Activated T-cell treated with anti-CD3 and anti-CD28 coated beads, Interleukin-2, amount 50 U/mL, for 1 hour (primary cell): ENCODE measurements around the gene INTS3.

Experiments used
- DNase-seq: peaks from one replicate; pipeline ENCODE4 v3.0.0-alpha.2; 2020

The INTS3 gene

DNA sequence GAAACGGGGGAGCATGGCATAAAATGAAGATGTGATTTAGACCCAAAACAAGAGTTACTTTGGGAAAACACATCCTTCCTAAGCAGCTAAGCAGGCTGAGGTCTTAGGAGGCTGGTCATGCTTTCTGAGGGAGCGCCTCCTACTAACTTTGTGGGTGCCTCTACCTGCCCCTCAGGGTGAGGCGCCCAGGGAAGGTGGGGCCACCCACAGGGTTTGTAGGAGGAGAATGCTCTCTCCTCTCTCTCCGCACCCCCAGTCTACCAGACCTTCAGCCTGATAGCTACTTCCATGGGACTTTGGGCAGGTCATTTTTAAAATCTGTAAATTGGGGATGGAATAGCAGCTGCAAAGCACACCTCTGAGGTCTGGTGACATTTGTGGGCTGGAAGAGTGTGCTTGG lies 71.2 kb downstream of the INTS3 start:
- DNase-seq = peak; percentile 7

DNA sequence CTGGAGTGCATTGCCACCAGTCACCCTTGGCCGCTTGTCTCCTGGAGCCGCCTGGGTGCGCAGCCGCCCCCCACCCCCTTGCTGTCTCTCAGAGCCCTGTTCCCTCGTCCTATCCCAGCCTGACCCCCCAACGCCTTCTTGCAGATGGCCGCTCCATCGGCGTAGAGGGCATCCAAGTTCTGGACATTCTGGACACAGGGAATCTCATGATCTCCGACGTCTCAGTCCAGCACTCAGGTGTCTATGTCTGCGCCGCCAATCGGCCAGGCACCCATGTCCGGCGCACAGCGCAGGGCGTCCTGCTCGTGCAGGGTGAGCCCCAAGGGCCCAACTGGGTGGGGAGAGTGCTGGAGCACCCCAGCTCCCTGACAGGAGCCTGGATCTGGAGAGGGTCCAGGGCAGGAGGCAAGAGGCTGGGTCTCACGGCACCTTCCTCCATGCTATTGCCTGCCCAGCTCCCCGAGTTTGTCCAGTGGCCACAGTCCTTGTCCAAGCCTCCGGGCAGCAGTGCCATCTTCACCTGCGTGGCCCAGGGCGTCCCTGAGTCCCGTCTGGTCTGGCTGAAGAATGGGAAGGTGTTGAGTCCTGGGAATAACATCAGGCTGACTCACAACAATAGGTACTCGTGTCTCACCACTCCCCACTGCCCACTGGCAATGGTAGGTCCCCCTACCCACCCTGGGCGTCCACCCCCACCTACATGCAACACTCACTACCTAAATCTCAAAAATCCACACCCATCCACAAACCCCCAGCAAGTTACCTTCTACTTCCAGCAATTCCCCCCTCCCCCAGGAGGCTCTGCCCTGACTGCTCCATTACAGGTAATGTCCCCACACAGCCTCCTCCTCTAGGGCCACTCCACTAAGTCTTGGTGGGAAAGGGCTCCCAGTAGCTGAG lies 72.0 kb downstream of the INTS3 start:
- peak; percentile 14 for DNase-seq

DNA sequence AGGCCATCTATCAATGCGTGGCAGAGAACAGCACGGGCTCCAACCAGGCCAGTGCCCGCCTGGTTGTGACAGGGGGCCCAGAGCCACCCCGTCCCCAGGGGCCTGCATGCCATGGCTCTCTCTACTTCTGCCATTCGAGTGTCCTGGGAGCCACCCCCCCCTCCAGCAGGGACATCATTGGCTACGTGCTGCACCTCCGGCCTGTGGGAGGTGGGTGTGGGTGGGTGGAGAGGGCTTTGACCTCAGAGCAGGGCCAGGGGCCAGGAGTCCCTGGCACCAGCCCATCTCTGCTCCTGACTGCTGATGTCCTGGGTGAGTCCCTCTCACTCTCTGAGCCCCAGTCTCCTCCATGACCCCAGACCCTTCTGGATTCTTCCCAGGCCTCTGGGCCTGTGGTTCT lies 72.7 kb downstream of the INTS3 start:
- peak; percentile 6 for DNase-seq

DNA sequence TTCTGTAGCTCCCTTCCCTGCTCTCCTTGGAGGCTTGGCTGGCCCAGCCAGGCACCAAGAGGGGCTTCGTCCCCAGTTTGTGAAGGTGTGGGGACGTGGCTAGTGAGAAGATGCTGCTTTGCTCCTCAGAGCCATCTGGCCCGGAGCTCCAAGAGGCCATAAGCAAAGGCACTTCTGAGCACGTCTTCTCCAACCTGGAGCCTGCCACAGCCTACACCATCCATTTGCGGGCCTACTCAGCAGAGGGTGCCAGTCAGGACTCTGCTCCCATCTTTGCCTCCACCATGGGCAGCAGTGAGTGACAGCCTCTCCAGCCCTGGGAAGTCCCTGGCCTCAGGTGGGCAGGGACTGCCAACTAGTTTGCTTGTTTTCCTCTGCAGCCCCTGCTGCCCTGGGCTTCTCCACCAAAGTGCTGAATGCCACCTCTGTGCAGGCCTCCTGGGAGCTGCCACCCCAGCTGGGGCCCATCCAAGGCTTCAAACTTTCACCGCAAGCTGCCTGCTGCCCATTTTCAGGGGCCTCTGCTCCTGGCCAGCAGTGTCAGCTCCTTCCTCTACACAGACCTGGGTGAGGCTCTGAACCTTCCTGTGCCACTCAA lies 73.3 kb downstream of the INTS3 start:
- peak; percentile 12 for DNase-seq

DNA sequence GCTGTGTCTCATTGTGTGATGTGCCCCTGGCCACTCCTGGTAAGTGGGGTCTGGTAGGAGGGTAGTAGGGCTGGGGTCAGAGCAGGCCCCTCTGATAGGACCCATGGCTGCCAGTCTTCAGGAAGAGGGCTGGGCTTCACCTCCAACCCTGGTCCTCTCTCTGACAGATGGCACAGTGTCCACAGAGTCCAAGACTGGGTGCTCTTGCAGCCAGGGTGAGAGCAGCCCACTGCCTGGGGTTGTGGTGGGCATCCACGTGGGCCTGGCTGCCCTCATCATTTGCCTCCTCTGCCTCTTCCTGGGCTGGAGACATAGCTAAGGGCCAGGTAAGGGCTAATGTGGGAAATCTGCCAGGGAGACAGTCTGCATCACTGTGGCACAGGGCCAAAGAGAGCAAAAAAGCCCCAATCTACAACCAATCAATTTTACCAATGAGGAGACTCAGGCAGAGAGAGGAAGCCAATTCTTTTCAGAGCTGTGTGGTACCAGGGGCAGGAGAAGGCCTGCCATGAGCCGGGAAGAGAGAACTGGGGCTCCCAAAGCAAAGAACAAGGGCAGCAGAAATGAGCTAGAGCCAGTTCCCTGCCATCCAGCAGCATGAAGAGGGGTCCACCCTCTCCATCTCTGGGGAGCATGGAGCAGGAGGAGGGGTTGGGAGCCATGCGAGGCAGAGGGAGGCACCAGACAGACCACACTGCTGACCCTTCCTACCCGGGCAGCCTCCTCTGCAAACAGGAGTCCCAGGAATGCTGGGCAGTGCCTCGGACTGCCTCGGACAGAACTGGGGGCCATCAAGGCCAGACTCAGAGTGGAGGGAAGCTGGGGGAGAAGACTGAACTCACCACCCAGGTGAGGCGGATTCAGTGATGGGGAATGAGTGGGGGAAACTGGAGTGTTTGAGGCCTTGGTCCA lies 74.2 kb downstream of the INTS3 start:
- DNase-seq = peak; percentile 15

DNA sequence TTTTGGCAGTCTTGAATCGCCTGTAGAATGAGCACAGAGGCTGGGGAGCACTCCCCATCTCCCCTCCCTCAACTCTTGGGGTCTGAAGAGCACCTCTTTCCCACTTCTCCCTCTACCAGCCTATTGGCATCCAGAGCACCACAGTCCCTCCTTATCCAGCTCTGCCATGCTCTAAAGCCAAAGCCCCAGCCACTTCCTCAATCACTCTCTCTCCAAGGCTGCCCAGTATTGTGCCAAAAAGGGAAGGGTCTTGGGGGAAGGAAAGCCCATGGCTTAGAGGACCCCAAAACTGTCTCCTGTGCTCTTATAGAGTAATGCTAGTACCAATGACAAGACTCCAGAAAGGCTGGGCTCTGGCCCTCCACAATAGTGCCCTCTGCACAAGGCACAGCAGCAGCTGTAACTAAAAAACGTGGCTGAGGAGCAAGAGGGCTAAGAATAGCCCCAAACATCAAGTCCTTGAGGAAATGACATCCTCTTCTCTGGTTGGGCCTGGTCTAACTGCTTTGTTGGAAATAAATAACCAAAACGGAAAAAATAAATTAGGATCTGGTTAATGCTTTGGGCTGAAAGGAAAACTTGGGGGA lies 75.7 kb downstream of the INTS3 start:
- peak; percentile 7 for DNase-seq

DNA sequence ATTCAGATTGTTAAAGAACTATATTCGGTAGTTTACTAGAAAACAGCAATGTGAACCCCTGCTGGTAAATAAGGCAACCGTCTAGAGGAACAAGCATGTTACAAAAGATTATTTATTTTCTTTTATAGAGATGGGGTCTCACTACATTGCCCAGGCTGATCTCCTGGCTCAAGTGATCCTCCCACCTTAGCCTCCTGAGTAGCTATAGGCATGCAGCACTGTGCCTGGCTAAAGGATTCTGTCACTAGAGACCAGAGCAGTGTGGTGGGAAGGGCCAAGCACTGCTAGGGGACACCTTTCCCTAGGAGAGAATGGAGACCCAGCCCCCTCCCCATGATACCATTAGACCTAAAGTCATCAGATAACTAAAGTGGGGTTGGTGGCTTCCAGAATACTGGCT lies 76.3 kb downstream of the INTS3 start:
- peak; percentile 11 for DNase-seq

DNA sequence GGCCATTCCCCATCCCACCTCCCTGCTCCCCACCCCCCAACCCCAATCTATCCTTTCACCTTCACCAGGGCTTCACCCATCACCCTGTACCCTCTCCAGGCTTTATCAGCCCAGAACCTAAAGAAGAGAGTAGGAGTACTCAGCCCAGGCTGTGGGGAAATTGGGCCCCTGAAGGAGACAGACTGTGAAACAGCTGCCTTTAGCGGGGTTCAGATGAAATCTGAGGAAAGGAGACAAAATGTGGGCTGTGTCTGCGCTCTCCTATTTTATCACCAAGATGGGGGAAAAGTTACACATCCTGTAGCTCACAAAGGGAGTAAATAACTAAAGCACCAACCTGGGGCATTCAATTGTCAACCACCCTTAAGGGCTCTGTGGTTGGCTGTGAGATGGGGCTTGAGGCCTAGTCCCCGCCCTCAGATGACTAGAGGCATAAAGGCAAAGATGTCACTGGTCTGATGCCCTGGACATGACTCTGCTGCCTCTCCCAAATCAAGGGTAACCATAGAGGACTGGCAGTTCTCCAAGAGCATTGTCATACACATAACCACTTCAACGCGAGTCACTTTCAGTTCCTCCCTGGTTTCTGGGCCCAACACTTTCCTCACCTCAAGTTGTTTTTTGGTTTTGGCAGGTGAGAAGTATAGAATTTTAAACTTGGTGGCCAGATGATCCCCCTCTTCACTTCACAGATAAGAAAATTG lies 77.3 kb downstream of the INTS3 start:
- peak; percentile 52 for DNase-seq

DNA sequence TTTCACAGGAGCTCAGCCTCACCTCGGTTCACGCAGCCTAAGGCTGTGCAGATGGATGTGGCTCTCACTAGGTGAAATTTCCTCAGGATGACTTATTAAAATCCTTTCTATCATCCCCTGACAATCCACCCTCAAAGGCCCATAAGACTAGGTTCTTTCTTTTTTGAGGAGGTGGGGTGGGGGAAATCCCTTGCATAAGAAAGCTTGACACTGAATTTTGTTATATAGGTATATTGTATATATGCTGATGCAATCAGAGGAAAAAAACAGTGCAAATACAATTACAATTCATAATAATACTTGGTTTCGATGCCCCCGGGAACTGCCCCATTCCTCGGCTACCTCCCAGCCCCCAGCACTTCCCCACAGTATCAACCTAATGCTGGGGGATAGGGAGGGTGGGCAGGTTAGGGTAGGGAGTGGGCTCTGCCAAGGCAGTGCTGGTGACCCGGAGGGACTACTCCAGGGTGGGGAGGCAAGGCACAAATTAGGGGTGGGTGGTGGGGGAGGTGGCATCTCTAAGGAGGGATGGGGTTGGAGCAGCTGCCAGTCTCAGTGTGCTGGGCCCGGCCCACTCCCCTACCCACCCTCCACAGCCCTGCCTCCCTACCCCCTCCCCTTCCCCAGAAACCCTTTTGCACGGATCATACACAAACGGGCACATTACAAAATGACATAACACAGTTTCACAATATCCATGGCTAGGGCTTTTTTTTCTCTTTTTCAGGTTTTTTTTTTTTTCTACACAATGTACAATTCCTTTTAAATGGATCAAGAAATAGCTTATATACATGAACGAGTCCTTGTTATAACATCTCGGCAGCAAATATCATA lies 78.3 kb downstream of the INTS3 start:
- DNase-seq = no peak

DNA sequence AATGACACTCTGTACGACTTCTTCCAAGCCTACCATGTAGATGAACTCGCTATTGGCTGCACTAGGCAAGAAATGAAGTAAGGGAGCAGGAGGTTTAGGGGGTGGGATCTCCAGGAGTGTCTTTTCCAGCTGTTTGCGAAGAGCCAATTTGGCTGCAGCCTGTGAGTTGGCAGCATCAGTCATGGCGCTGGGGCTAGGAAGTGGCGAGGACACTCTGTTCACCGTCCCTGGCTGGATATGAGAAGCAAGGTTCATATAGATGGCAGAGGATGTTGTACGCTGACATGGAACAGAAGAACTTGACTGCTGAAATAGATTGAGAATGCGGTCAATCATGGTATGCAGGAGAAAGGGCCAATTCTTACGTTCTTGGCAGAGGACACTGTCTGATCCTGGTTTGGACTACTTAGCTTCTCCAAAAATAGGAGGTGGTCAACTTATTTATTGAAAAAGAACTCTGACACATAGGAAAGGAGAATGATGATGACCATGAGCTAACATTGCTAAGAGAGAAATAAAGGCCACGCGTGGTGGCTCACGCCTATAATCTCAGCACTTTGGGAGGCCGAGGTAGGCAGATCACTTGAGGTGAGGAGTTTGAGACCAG lies 88.5 kb downstream of the INTS3 start:
- DNase-seq = no peak

DNA sequence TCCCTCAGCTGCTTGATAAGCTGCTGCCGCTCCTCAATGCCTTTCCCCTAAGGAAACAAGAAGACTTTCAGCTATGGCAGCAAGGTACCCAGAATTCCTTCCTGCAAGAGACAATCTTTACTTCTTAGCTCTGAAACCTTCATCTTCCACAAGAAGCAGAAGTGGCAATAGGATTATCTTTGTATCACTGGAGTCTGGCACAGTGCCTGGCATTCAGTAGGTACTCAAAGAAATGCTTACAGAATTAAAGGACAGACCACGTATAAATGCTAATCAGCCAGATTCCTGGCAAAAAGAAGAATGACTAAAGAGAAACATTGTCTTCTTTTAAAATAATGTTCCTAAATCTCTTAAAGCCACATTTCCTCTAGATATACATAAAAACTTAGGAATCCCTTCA lies 91.0 kb downstream of the INTS3 start:
- no peak for DNase-seq
